ENCODE results near the gene SPECC1.

DNA sequence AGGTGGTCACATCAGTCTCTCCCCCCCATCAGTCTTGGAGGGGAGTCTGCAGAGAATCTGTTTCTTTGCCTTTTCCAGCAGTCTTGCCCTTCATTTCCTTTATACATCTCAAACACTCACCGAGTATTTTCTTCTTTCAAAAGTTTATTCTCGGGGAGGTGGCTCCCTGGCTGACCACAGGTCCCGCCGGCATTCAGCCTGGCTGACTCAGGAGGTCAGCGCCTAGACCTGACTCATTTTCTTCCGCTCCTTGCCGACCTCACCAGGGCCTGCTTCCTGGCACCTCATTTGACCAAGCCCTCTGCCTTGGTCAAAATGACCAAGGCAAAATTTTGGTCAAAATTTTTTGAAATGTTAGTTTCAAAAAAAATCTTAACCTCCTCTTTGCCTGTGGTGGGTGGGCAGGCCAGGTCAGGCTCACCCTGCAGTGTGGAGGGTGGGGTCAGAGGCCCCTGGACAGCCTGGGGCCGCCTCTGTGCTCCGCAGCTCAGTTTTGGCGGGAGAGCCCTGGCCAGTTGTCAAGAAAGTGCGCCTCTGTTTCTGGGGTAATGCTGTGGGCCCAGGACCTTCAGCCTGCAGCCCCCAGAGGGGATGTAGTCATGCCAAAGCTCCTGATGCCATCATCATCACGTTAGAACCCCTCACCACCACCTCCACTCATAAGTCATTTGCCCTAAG, 165.6 kb downstream of the SPECC1 start:
- no peak for TF ChIP-seq POLR2A (IDR thresholded peaks at IDR 0.05)
- TF ChIP-seq, protein P1, sequence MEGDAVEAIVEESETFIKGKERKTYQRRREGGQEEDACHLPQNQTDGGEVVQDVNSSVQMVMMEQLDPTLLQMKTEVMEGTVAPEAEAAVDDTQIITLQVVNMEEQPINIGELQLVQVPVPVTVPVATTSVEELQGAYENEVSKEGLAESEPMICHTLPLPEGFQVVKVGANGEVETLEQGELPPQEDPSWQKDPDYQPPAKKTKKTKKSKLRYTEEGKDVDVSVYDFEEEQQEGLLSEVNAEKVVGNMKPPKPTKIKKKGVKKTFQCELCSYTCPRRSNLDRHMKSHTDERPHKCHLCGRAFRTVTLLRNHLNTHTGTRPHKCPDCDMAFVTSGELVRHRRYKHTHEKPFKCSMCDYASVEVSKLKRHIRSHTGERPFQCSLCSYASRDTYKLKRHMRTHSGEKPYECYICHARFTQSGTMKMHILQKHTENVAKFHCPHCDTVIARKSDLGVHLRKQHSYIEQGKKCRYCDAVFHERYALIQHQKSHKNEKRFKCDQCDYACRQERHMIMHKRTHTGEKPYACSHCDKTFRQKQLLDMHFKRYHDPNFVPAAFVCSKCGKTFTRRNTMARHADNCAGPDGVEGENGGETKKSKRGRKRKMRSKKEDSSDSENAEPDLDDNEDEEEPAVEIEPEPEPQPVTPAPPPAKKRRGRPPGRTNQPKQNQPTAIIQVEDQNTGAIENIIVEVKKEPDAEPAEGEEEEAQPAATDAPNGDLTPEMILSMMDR (IDR thresholded peaks at IDR 0.05), result no peak
